Kidney tubule cell (primary cell): ENCODE results near the gene TBCD.
A peak's percentile ranks its signal among the peaks of the same experiment; 100 is the strongest.
"Not testable (repeated sequence)": the region's sequence is repeated elsewhere in the genome, so short reads cannot be mapped to it uniquely, and the experiment has no call there.

Experiments used
- DNase-seq: peaks from one replicate; pipeline ENCODE4 v3.0.0-alpha.2; 2018; ENCODE audit warnings: low spot score

Gene TBCD

DNA sequence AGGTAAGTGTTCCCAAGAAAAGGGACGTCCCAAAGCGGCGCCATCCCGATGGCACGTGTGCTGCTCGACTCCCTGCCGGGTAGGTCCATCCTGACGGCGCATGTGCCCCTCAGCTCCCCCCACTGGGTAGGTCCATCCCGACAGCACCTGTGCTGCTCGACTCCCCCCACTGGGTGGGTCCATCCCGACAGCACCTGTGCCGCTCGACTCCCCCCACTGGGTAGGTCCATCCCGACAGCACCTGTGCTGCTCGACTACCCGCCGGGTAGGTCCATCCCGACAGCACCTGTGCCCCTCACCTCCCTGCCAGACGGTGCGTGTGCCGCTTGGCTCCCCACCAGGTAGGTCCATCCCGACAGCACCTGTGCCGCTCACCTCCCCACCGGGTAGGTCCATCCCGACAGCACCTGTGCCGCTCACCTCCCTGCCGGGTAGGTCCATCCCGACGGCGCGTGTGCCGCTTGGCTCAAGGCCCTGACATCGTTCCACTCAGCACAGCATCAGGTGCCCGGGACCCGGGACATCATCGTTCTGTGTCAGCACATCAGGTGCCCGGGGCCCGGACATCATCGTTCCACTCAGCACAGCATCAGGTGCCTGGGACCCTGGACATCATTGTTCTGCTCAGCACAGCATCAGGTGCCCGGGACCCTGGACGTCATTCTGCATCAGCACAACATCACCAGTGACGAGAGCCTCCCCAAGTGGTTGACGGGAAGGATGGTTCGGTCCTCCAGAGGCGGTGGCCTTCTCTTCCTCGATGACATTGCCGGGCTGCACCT is 22.2 kb upstream of the TBCD start:
- no peak for DNase-seq

DNA sequence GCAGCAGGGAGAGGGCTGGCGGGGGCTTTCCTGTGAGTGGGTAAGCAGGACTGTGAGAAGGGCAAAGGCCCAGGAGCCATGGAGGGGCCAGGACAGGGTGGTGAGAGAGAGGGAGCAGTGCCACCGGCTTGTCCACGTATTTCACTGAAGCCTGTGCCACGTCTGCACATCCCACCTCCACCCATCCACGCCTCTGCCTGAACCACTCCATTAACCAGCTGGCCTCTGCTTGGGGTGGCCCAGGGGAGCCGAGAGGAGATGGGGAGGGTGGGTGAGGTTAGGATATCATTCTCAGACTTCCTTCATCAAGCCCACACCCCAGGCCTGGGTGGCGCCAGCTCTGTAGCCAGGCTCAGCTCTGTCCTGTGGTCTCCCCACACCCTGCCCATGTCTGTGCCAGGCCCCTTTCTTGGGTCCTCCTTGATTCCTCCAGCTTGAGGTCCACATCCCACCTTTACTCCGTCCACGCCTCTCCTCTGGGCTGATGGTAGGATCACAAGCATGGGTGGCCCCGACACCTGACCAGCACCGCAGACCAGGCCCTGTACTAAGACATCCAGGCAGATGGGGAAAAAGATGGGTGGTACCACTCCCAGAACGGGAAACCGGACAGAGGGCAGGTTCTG is 19.6 kb upstream of the TBCD start:
- no peak for DNase-seq

DNA sequence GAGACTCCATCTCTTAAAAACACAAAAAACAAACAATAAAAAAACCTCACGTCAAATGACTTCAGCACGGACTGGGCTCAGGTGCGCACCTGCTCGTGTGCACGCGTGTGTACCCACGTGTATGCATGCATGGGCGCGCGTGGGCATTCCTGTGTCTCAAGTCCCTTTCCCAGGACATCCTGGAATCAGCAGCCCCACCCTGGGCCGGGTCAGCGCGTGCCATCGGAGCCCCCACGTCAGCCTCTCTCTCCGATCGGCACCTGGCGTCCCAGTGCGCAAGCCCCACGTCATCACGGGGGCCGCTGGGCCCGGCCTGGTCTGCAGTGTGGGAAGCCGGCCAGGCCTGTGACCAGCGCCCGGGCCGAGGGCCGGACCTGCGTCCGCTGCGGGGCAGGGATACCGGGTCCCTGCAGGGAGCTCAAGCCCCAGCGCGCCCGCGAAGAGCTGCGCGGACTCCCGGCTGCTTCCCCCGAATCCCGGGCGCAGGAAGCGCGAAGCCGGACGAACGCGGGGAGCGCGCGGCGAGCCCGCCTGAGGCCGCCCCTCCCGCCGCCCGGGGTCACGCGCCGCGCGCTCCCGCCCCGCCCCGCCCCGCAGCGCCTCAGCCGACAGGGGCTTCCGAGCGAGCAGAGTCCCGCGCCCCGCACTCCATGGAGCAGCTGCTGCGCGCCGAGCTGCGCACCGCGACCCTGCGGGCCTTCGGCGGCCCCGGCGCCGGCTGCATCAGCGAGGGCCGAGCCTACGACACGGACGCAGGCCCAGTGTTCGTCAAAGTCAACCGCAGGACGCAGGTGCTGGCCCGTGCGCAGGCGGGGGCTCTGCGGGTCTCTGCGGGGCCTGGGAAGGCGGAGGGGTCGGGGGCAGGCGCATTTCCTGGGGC is 16.6 kb upstream of the TBCD start, which contains the start of gene FN3K:
TSS of gene FN3K (plus strand) at position 629 of the 880 bp plus-strand sequence. CDS start at position 651, 22 bp downstream.
- DNase-seq: peak; percentile 62

DNA sequence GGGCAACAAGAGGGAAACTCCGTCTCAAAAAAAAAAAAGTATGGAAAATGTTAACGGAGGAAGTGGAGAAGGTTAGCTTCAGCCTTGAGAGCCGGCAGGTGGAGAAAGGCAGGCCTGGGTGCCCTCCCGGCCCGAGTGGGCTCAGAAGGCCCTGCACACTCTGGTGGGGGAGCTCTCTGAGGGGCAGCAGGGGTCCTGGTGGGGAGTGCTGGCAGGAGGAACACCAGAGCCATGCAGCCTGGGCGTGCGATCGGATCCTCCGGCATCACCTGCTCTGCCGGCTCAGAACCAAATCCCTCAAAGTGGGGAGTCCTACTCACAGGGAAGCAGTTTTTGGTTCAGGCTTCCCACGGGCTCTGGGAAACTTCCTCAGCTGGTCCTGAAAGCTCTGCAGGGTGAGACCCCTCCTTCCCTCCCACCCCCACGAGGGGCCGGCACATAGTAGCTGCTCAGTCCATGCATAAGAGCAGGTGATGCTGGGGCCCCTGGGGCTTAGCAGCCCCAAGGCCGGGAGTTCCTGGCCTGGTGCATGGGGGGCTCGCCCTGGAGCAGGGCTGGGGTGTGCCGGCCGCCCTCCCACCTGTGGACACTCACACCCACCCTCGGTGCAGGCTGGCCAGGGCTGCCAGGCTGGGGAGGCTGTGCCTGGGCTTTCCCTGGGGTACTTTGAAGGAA is 15.2 kb upstream of the TBCD start:
- DNase-seq: no peak

DNA sequence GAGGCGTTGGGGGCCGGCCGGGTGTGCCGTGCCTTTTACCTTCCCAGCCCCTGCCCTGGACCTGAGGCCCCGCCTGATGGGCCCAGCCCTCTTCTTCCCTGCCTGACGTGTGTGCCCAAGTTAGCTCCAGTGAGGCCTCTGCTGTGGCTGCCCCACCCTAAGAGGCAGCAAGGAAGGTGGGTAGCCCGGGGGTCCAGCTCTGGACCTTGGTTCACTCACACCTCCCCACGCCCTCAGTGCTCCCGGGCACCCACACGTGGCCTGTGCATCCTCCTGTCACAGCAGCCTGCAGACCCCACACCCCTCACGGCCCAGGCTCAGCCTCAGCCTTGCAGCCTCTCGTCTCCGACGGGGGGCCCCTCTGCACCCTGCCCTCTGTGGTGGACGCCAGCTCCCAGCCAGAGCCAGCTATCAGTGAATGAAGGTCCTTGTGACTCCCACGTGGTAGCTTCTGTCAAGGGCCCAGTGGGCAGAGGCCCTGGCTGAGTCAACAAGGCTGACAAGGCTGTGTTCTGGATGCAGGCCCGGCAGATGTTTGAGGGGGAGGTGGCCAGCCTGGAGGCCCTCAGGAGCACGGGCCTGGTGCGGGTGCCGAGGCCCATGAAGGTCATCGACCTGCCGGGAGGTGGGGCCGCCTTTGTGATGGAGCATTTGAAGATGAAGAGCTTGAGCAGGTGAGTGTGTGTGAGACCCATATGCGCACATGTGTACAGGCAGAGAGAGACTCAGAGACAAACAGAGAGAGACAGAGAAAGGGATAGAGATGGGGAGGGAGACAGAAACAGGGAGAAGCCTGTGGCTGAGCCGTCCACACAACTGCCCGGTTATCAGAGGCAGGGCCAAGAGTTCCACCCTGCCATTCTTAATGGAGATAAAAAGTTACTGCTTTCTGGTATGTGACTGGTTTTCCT is 13.6 kb upstream of the TBCD start:
- peak; percentile 19 for DNase-seq

DNA sequence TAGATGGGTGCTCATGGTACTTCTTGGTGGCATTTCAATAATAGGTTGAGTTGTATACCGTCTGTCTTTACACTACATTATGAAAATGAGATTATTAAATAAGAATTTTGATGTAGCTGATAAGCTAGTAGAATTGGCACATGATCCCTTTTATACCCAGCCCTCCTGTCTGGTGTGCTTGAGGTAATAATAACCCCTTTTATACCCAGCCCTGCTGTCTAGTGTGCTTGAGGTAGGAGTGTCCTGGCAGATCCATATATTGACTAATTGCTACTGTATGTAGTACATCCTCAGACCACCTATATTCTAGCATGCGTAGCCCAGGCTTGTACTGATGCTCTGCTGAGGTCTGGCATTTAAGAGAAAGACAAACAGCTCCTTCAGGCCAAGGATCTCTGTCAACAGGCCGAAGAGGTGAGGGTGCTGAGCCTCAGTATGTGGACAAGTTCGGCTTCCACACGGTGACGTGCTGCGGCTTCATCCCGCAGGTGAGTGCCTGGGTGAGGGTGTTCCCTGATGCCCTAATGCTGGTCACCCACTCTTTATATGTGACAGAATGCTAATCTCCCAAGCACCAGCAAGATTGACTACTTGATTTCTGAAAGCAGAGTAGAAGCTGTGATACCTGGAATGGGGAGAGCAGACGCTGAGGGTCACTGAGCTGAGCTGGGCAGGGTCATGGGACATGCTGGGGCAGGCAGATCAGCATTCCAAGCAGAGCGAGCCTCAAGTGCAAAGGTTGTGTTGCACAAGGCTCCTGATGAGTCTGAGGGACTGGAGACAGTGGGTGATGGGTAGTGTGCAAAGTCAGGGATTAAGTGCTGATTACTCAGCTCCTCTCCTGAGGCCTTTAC is 10.7 kb upstream of the TBCD start:
- DNase-seq: no peak

DNA sequence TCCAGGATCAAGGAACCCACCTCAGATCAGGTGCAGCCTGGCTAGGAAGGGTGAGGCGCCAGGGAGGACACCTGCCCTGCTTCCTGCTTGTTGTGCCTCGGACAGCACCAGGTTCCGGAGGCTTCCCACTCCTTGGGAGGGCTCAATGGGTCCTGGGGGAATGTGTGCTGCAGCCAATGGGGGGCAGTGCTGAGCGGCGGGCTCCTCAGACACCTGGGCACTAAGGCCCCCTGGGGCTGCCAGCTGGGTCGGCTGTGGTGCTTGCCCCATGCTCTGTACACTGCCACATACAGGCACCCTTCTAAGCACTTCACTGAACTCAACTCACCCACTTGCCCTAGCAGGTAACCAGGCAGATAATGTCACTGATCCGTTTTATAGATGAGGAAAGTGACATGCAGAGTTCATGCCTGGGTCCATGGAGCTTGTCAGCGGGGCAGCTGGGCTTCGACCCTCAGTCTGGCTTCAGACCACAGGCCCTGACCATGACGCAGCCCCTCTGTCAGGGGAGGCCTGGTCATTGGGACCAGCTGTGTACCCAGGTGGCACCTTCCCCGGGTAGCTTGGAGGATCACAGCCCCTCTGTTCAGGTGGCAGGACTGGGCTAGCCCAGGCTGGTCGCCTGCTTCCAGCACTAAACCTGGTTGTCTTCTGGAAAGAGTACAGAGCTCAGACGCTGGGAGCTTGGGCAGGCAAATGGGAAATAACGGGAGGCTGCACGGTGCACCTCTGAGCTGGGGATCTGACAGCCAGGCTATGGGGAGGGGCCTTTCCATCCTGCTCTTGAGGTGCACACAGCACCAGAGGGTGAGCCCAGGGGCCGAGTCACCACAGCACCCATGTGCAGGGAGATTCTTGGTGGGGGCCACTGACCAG is 8.3 kb upstream of the TBCD start:
- no peak for DNase-seq

DNA sequence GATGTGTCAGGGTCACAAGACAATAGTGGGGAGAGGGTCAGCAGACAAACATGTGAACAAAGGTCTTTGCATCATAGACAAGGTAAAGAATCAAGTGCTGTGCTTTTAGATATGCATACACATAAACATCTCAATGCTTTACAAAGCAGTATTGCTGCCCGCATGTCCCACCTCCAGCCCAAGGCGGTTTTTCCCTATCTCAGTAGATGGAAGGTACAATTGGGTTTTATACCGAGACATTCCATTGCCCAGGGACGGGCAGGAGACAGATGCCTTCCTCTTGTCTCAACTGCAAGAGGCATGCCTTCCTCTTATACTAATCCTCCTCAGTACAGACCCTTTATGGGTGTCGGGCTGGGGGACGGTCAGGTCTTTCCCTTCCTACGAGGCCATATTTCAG is 7.1 kb upstream of the TBCD start:
- DNase-seq: not testable (repeated sequence)

DNA sequence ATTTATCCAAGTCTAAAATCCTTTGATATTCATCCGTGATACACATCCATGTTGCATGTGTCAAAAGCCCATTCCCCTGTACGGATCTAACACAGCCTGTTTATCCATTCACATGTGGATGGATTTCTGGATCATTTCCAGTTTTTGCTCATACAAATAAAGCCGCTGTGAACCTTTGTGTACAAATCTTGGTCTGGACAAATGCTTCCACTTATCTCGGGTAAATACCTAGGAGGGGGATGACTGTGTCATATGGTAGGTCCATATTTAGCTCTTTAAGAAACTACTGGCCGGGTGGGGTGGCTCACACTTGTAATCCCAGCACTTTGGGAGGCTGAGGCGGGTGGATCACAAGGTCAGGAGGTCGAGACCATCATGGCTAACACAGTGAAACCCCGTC is 6.3 kb upstream of the TBCD start:
- DNase-seq: no peak

DNA sequence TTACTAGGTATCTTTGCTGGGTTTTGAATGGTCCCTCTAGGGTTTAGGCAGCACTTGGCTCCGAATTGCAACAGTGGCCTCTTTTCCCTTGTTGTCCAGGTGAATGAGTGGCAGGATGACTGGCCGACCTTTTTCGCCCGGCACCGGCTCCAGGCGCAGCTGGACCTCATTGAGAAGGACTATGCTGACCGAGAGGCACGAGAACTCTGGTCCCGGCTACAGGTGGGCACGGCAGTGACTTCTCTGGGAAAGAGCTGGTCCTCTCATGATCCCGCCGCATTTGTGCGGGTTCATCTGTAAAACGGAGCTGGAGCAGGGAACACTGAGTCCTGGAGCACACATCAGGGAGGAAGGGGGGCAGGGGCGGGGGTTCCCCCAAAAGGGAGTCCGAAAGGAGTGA is 3.1 kb upstream of the TBCD start:
- no peak for DNase-seq

DNA sequence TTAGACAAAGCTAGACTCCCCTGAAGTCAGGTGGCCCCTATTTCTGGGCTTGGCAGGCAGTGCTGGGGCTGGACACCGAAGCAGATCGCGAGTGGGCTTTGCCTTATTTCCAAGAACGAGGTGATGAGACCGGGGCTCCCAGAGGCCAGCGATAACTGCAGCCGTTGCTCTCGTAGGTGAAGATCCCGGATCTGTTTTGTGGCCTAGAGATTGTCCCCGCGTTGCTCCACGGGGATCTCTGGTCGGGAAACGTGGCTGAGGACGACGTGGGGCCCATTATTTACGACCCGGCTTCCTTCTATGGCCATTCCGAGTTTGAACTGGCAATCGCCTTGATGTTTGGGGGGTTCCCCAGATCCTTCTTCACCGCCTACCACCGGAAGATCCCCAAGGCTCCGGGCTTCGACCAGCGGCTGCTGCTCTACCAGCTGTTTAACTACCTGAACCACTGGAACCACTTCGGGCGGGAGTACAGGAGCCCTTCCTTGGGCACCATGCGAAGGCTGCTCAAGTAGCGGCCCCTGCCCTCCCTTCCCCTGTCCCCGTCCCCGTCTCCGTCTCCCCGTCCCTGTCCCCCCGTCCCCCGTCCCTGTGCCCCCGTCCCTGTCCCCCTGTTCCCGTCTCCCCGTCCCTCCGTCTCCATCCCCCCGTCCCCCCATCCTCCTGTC is 1.5 kb upstream of the TBCD start:
- DNase-seq: no peak

DNA sequence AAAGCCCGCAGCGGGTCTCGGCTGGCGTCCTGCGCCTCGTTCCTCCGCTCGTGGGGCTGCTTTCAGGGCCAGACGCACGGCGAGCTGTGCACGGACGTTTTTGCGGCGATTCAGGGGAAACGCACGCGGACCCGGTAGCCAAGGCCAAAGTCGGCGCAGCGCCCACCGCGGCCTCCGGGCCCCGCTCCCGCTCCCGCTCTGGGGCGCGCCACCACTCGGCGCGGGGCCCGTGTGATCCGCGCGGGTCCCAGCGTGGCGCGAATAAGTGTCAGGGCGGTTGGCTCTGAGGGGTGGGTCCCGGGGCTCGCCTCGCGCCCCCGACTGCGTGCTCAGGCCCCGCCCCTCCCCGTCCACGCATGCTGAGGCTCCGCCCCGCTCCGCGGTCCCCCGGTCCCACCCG is 694 bp upstream of the TBCD start:
- DNase-seq: no peak

DNA sequence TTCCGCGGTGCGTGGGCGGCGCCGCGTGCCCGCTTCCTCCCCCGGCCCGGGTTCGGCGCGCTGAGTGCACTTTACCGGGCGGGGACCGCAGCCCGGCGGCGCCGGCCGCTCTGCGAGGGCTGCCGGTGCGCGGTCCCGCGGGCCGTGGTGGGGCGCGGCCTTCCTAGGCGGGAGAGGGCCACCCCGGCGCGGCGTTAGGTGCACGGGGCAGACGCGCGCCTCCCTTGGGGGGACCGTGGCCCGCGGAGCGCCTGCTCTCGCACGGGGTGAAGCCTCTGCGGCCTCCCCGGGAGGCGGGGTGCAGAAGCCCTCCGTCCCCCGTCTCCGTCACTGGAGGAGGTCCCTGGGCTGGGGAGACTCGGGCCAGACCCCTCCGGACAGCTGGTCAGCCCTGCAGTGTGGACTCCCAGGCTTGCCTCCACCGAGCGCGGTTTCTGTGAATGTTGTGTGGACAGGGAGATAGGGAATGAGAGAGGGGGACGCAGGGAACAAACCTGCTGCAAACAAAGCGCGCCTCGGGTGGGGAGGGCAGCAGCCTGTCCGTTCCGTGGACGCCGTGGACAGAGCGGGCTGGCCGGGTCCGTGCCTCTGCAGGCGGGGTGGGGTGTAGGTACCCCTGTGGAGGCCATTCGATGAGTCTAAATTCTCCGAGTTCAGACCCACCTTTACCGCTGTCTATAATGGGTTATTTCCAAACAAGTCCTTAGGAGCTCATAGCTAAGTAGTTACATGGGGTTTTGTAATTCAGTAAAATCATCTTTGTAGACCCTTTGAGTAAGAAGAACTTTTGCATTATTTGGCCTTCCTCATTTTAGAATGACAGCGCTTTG is 721 bp downstream of the TBCD start:
- DNase-seq: peak; percentile 30

DNA sequence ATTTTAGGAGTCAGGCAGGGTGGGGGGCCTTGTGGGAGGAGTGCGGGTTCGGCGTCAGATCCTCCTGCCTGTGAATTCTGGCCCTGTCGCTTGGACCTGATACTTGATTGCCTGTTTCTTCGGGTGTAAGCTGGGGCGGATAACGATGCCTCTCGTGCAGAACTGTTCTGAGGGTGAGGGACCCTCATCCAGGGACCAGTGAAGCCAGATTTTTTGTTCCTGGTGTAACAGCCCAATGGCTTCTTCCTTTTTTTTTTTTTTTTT is 1.3 kb downstream of the TBCD start:
- DNase-seq: no peak

DNA sequence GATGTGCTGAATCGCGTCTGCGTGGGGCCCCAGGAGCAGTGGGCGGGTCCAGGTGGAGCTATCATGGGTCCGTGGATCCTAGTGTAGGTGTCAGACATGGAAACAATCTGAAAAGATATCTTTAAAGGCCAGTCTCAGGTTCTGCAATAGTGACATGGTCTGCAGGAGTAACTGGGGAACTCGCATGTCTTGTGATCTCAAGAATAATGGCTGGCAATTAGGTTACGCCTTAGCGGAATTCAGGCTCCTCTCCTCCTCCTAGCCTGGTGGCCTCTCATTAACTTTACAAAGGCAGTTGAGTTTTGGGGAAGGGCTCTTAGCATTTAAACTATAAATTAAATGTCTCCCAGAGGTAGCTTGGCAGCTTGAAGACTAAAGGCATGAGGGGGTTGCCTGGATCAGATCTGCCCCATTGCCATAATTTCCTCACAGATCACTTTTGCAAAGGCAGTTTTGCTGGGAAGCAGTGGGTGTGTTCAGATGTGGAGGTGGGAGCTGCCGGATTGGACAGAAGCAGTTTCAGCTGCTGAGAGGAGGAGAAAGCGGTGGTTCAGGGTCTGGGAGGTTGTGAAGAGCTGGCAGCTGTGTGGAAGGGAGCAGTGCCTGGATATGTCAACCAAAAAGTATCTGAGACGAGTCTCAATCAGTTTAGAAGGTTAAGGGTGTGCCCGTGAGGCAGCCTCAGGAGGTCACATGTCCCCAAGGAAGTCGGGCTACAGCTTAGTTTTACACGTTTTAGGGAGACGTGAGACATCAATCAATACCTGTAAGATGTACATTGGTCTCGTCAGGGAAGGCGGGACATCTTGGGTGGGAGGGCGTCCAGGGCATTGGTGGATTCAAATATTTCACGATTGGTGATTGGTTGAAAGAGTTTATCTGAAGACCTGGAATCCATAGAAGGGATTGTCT is 2.7 kb downstream of the TBCD start:
- peak; percentile 32 for DNase-seq

DNA sequence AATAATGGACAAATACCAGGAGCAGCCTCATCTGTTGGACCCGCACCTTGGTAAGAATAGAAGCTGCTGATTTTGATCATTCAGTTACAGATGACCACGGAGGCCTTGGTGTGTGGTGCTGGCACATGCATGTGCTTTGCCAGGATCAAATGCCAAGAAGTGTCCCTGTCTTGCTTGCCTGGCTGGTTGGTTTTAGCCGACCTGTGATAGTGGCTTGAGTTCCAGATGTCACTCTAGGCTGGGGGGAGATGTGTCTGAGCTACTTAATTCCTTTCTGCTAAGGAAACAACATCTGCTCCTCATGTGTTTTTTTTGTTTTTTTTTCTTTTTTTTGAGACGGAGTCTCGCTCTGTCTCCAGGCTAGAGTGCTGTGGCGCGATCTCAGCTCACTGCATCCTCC is 4.3 kb downstream of the TBCD start:
- no peak for DNase-seq

DNA sequence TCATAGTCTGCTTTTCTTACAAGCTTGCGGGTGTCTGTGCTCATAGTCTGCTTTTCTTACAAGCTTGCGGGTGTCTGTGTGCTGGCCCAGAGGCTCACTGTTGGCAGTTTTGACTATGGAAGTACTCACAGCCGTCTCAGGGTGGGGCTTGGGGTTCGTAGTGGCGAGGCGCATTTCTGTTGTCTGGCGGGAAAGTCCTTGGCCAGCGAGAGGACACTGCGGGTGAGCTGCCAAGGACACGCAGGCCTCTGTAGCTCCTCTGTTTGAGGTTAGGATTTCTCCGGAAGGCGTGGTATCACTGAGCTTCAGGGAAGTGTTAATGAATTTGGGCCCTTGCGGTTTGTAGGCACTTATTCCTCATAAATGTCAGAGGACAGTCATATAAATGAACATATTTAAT is 13.5 kb downstream of the TBCD start:
- DNase-seq: no peak
